ENCODE measurements around the gene RPS6KA1. TPM values are rescaled to one million over a fixed set of nuclear protein-coding genes. Genes with fewer than 3 reads are reported as not detected.

Gene RPS6KA1
- total and polyA plus RNA-seq, 9 of the 15 experiments (the other 6 are each of a cell fraction or from before 2014, with no cell fraction given): 2.4 to 61.0 (median 35.5) TPM

GRCh38 chr1:26530895-26531598 lies 1.5 kb downstream of the RPS6KA1 start (continued):
- 0 out of 2 replicates have a peak, but pooled peaks have one; percentile 37 for TF ChIP-seq ZHX1 (conservative IDR thresholded peaks at IDR 0.05; ENCODE audit: low read length)
- TF ChIP-seq BRD9 (IDR thresholded peaks at IDR 0.05; ENCODE audit: low read depth, partially characterized antibody): no peak
- TF ChIP-seq MED1 (CRISPR knock-in tag; IDR thresholded peaks at IDR 0.05; ENCODE audit: borderline replicate concordance): no peak
- TF ChIP-seq ZNF175 (CRISPR knock-in tag; IDR thresholded peaks at IDR 0.05; ENCODE audit: low read depth): no peak
- no peak for TF ChIP-seq HES1 (IDR thresholded peaks at IDR 0.05; ENCODE audit: low read depth)
- no peak for TF ChIP-seq CHD2 (IDR thresholded peaks at IDR 0.05; ENCODE audit: low read depth, low read length)
- TF ChIP-seq RFX1 (IDR thresholded peaks at IDR 0.05): no peak
- TF ChIP-seq PRDM10 (IDR thresholded peaks at IDR 0.05; ENCODE audit: partially characterized antibody): no peak
- TF ChIP-seq CTBP1 (IDR thresholded peaks at IDR 0.05; ENCODE audit: borderline replicate concordance): peak; percentile 69; the same call in 1 of the 2 replicates
- TF ChIP-seq SMARCE1 (IDR thresholded peaks at IDR 0.05): peak; percentile 90
- TF ChIP-seq ZFP1 (CRISPR knock-in tag; IDR thresholded peaks at IDR 0.05): no peak
- TF ChIP-seq MAFF (IDR thresholded peaks at IDR 0.05; ENCODE audit: low read length): 0 out of 2 replicates have a peak, but pooled peaks have one; percentile 8
- peak; percentile 76; the same call in 1 of the 2 replicates for TF ChIP-seq ESRRA (IDR thresholded peaks at IDR 0.05; ENCODE audit: borderline replicate concordance, low read depth)
- peak; percentile 84; the same call in 1 of the 2 replicates for TF ChIP-seq SMARCC2 (IDR thresholded peaks at IDR 0.05; ENCODE audit: low read depth)
- TF ChIP-seq DPF2 (IDR thresholded peaks at IDR 0.05): peak; percentile 66; the same call in 1 of the 2 replicates
- no peak for TF ChIP-seq SMARCA5 (IDR thresholded peaks at IDR 0.05)
- TF ChIP-seq POLR2G (IDR thresholded peaks at IDR 0.05; ENCODE audit: low read depth, low read length): no peak
- TF ChIP-seq ZNF316 (IDR thresholded peaks at IDR 0.05): peak; percentile 42; the same call in 1 of the 2 replicates
- TF ChIP-seq ZNF140 (CRISPR knock-in tag; IDR thresholded peaks at IDR 0.05): no peak
- TF ChIP-seq SPI1 (IDR thresholded peaks at IDR 0.05; ENCODE audit: borderline replicate concordance, low read depth, low read length): 0 out of 2 replicates have a peak, but pooled peaks have one; percentile 12
- TF ChIP-seq ZNF224 (CRISPR knock-in tag; IDR thresholded peaks at IDR 0.05): no peak
- no peak for TF ChIP-seq RBM17 (IDR thresholded peaks at IDR 0.05; ENCODE audit: borderline replicate concordance, low read depth, low read length)
- TF ChIP-seq CREM (IDR thresholded peaks at IDR 0.05; ENCODE audit: low read depth): peak; percentile 40; the same call in 1 of the 2 replicates
